Tibial nerve (tissue), 4 donors: ENCODE measurements around the gene TESMIN. TPM values are rescaled to one million over a fixed set of nuclear protein-coding genes. Genes with fewer than 3 reads are reported as not detected.

Experiments
- DNase-seq, 2 donors: peaks; one replicate each; pipeline ENCODE4 v3.0.0-alpha.2; 2019; ENCODE audit warnings: low spot score in 2 of 2
- H3K27ac ChIP-seq, 4 donors: fragments of 200-600 bp; sonication (generic) in 3 of 4; one replicate each; pipeline ENCODE4 v1.5.1; 2017 to 2019; ENCODE audit warnings: mild to moderate bottlenecking in 1 of 4
- H3K27me3 ChIP-seq, 2 donors: fragments of 200-600 bp; sonication (generic) in 1 of 2; one replicate each; pipeline versions ENCODE4 v1.5.1 to v1.6.0; 2017 to 2019
- H3K36me3 ChIP-seq, 3 donors: fragments of 200-600 bp; sonication (generic); one replicate each; pipeline ENCODE4 v1.5.1; 2018 to 2019
- H3K4me1 ChIP-seq, 4 donors: fragments of 200-600 bp; sonication (generic) in 3 of 4; one replicate each; pipeline ENCODE4 v1.5.1; 2017 to 2019
- H3K4me3 ChIP-seq, 4 donors: fragments of 200-600 bp; sonication (generic) in 3 of 4; one replicate each; pipeline ENCODE4 v1.5.1; 2017 to 2019; ENCODE audit warnings: mild to moderate bottlenecking in 1 of 4, moderate library complexity in 1 of 4
- H3K9me3 ChIP-seq, 4 donors: fragments of 200-600 bp; sonication (generic) in 3 of 4; one replicate each; pipeline ENCODE4 v1.5.1; 2017 to 2019
- CTCF ChIP-seq, 5 experiments: fragments of 200-600 bp in 3 of 5; fragments of 450-650 bp in 2 of 5; sonication (generic) in 3 of 5; IDR thresholded peaks; one replicate each; pipeline ENCODE4 v1.5.1; 2016 to 2019; ENCODE audit warnings: antibody characterized with exemption in 5 of 5, mild to moderate bottlenecking in 3 of 5, moderate library complexity in 2 of 5
- EP300 ChIP-seq, 2 donors: sonication (generic); formaldehyde crosslinking; IDR thresholded peaks; one replicate each; pipeline ENCODE4 v1.6.1; 2017; ENCODE audit warnings: antibody characterized with exemption in 2 of 2, mild to moderate bottlenecking in 1 of 2
- POLR2A ChIP-seq, 2 donors: fragments of 450-650 bp; IDR thresholded peaks; one replicate each; pipeline ENCODE4 v1.6.1; 2017; ENCODE audit warnings: antibody characterized with exemption in 2 of 2, mild to moderate bottlenecking in 2 of 2, moderate library complexity in 2 of 2
- WGBS, 2 donors: methylation state at CpG; one replicate each; pipeline ENCODE4 v1.1.5; 2018; 5-methylcytosine and 5-hydroxymethylcytosine counted together
- total RNA-seq, 4 donors: library from RNA; depleted of rRNA; stranded (reverse); fragments of >200 nt; gene quantifications; one replicate each; pipeline ENCODE4 v1.1.0, GENCODE V29; 2016

TESMIN gene
- total RNA-seq, 4 donors from 2014 or later = 0.42 TPM; not detected in 3

GRCh38 chr11:68666849-68667248 is 84.5 kb downstream of the TESMIN start:
- Histone ChIP-seq H3K4me3 (no peak overlapping the region), H3K4me1 (no peaks in the 10 kb centered on the region), H3K9me3 (peaks cover 0 to 9% (median 0%) of the 10 kb centered on the region in 4 donors), H3K27me3 (peaks cover 0 to 30% of the 10 kb centered on the region in 2 donors), H3K27ac (no peak overlapping the region), H3K36me3 (no peaks in the 10 kb centered on the region)
- 57 to 74% methylated on average over 9 to 14 of the region's 15 CpGs for WGBS, 2 donors
- DNase-seq = no peak
- no peak for TF ChIP-seq POLR2A (IDR thresholded peaks at IDR 0.05)
- TF ChIP-seq EP300 (IDR thresholded peaks at IDR 0.05) = no peak
- TF ChIP-seq CTCF (IDR thresholded peaks at IDR 0.05) = no peak

DNA sequence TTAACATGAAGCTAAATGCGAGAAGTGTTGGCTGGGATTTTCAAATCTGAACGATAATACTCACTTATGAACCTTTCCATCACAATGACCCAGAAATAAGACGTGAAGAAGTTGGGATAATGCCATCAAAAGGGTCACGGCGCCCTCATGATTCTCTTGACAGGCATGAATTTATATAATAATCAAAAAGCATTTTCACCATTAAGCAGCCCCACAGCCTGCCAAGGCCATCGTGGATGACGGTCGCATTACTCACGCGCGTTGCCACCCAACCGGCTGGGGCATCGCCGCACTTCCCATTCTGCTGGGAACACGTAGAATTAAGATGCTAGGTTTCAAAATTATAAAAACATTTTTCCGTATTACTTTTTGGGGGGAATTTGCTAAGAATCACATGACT is 85.9 kb downstream of the TESMIN start:
- H3K27ac ChIP-seq = no peak overlapping the region
- no peak for DNase-seq
- TF ChIP-seq POLR2A (IDR thresholded peaks at IDR 0.05) (no peak), CTCF (IDR thresholded peaks at IDR 0.05) (no peak), EP300 (IDR thresholded peaks at IDR 0.05) (no peak)
- H3K27me3 ChIP-seq = peaks cover 0 to 30% of the 10 kb centered on the region in 2 donors
- H3K36me3 ChIP-seq = no peaks in the 10 kb centered on the region
- 78 to 85% methylated on average over 16 of the region's 16 CpGs for WGBS, 2 donors
- peaks cover 0 to 3% (median 0%) of the 10 kb centered on the region in 4 donors for H3K9me3 ChIP-seq
- H3K4me1 ChIP-seq = no peaks in the 10 kb centered on the region
- no peak overlapping the region for H3K4me3 ChIP-seq

DNA sequence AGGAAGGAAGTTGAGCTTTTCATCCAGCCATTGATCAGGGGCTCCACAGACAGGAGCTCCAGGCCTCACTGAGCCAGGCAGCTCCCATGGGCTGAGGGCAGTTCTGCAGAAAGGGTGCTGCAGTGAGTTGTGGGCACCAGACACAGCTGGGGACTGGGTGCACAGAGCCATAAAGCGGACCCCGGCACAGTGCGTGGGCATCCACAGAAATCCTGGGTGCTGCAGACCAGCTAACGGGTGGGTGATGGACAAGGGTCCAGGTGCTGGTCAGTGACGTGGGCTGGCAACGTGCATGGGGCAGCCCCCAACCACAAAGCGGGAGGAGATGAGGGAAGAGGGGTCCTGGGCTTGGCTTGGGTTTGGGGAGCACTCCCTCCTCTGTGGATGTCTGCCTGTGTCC is 86.4 kb downstream of the TESMIN start:
- no peak for DNase-seq
- no peaks in the 10 kb centered on the region for H3K9me3 ChIP-seq
- peaks cover 0 to 30% of the 10 kb centered on the region in 2 donors for H3K27me3 ChIP-seq
- no peak overlapping the region for H3K27ac ChIP-seq
- TF ChIP-seq POLR2A (IDR thresholded peaks at IDR 0.05) = no peak
- TF ChIP-seq CTCF (IDR thresholded peaks at IDR 0.05) = no peak
- no peak for TF ChIP-seq EP300 (IDR thresholded peaks at IDR 0.05)
- H3K4me1 ChIP-seq = peaks cover 0 to 1% (median 0%) of the 10 kb centered on the region in 4 donors
- WGBS, 2 donors = 90 to 92% methylated on average over 6 to 7 of the region's 7 CpGs
- no peaks in the 10 kb centered on the region for H3K36me3 ChIP-seq
- no peak overlapping the region for H3K4me3 ChIP-seq

- H3K36me3 ChIP-seq = no peaks in the 10 kb centered on the region
- H3K27ac ChIP-seq = no peak overlapping the region
- H3K4me3 ChIP-seq = no peak overlapping the region
- no peaks in the 10 kb centered on the region for H3K9me3 ChIP-seq
- DNase-seq = no peak
- H3K4me1 ChIP-seq = peaks cover 0 to 9% (median 4%) of the 10 kb centered on the region in 4 donors
- 87 to 92% methylated on average over 9 of the region's 9 CpGs for WGBS, 2 donors
- no peak for TF ChIP-seq CTCF (IDR thresholded peaks at IDR 0.05)
- TF ChIP-seq POLR2A (IDR thresholded peaks at IDR 0.05) = no peak
- TF ChIP-seq EP300 (IDR thresholded peaks at IDR 0.05) = no peak
- H3K27me3 ChIP-seq = peaks cover 0 to 30% of the 10 kb centered on the region in 2 donors
Observed at GRCh38 chr11:68664141-68664540, 87.2 kb downstream of the TESMIN start.

- Histone ChIP-seq H3K36me3 (no peaks in the 10 kb centered on the region), H3K9me3 (no peaks in the 10 kb centered on the region), H3K4me1 (peaks cover 0 to 14% (median 7%) of the 10 kb centered on the region in 4 donors), H3K27ac (no peak overlapping the region), H3K27me3 (peaks cover 0 to 30% of the 10 kb centered on the region in 2 donors), H3K4me3 (no peak overlapping the region)
- 83 to 85% methylated on average over 18 of the region's 18 CpGs for WGBS, 2 donors
- DNase-seq = no peak
- TF ChIP-seq POLR2A (IDR thresholded peaks at IDR 0.05) = no peak
- TF ChIP-seq EP300 (IDR thresholded peaks at IDR 0.05) = no peak
- TF ChIP-seq CTCF (IDR thresholded peaks at IDR 0.05) = no peak
Observed at GRCh38 chr11:68663482-68664010, 87.8 kb downstream of the TESMIN start.
